GM23338 (cell line): ENCODE data around the gene TMEM214. TPM values are rescaled to one million over a fixed set of nuclear protein-coding genes. Genes with fewer than 3 reads are reported as not detected.
A peak's percentile ranks its signal among the peaks of the same experiment; 100 is the strongest.

Experiments
- ATAC-seq: fragments of 200-7000 bp; cut with Tn5 transposase; 3 replicates; pipeline ENCODE4 v1.9.1; 2020
- DNase-seq: peaks from one replicate; pipeline ENCODE4 v3.0.0-alpha.2; 2015; ENCODE audit warnings: low spot score
- H2AFZ ChIP-seq: fragments of 200-600 bp; sonication (generic); 2 replicates; pipeline ENCODE4 v1.8.0; 2016; ENCODE audit warnings: antibody characterized with exemption, mild to moderate bottlenecking, moderate library complexity
- H3F3A ChIP-seq: fragments of 200-600 bp; sonication (generic); replicated peaks from 2 replicates; pipeline ENCODE4 v1.8.0; 2017; ENCODE audit warnings: antibody characterized with exemption, mixed run types, low read depth
- H3K27ac ChIP-seq: fragments of 200-600 bp; sonication (generic); 2 replicates; pipeline ENCODE4 v1.6.1; 2016; ENCODE audit warnings: low read depth
- H3K27me3 ChIP-seq: fragments of 200-600 bp; sonication (generic); 2 replicates; pipeline ENCODE4 v1.8.0; 2016; ENCODE audit warnings: mild to moderate bottlenecking, mixed run types, moderate library complexity; ENCODE audit not compliant: insufficient read depth
- H3K36me3 ChIP-seq: fragments of 200-600 bp; sonication (generic); 2 replicates; pipeline ENCODE4 v1.8.0; 2016; ENCODE audit warnings: mild to moderate bottlenecking; ENCODE audit not compliant: insufficient read depth
- H3K4me1 ChIP-seq: fragments of 200-600 bp; sonication (generic); 2 replicates; pipeline ENCODE4 v1.8.0; 2016; ENCODE audit warnings: mild to moderate bottlenecking, moderate library complexity; ENCODE audit not compliant: insufficient read depth
- H3K4me2 ChIP-seq: fragments of 200-600 bp; sonication (generic); 2 replicates; pipeline ENCODE4 v1.7.1; 2017; ENCODE audit warnings: mixed run types
- H3K4me3 ChIP-seq: fragments of 200-600 bp; sonication (generic); 2 replicates; pipeline ENCODE4 v1.6.1; 2016; ENCODE audit warnings: mixed run types
- H3K79me2 ChIP-seq: fragments of 200-600 bp; sonication (generic); replicated peaks from 2 replicates; pipeline ENCODE4 v1.8.0; 2017; ENCODE audit warnings: mild to moderate bottlenecking; ENCODE audit not compliant: insufficient read depth
- H3K9me2 ChIP-seq: fragments of 200-600 bp; sonication (generic); 2 replicates; pipeline ENCODE4 v1.8.0; 2017; ENCODE audit not compliant: insufficient read depth
- H4K20me1 ChIP-seq: fragments of 200-600 bp; sonication (generic); replicated peaks from 2 replicates; pipeline ENCODE4 v1.8.0; 2017; ENCODE audit warnings: mild to moderate bottlenecking; ENCODE audit not compliant: insufficient read depth
- H3K27ac Mint-ChIP-seq: 2 replicates; pipeline ENCODE4 v1.8.0; 2020; ENCODE audit warnings: inconsistent platforms, mild to moderate bottlenecking, moderate library complexity, mixed read lengths
- H3K27me3 Mint-ChIP-seq: 3 replicates; pipeline ENCODE4 v1.8.0; 2022; ENCODE audit warnings: low read depth, mild to moderate bottlenecking, moderate library complexity, mixed read lengths, inconsistent platforms; ENCODE audit not compliant: insufficient read depth, poor library complexity
- H3K36me3 Mint-ChIP-seq: 3 replicates; pipeline ENCODE4 v1.8.0; 2021; ENCODE audit warnings: low read depth, mild to moderate bottlenecking, inconsistent platforms, moderate library complexity, mixed read lengths
- H3K4me1 Mint-ChIP-seq: 3 replicates; pipeline ENCODE4 v1.8.0; 2020; ENCODE audit warnings: mild to moderate bottlenecking, inconsistent platforms, mixed read lengths
- H3K4me3 Mint-ChIP-seq: 3 replicates; pipeline ENCODE4 v1.8.0; 2021; ENCODE audit warnings: moderate library complexity, mild to moderate bottlenecking, inconsistent platforms, mixed read lengths
- H3K9me3 Mint-ChIP-seq: 3 replicates; pipeline ENCODE4 v1.8.0; 2020; ENCODE audit warnings: moderate library complexity, mild to moderate bottlenecking, inconsistent platforms, mixed read lengths
- CREB1 ChIP-seq: fragments of 250-450 bp; sonication (Bioruptor Pico); IDR thresholded peaks from 2 replicates; pipeline ENCODE4 v1.5.0; 2020; ENCODE audit warnings: low read depth, mild to moderate bottlenecking, moderate library complexity
- CTCF ChIP-seq, 2 experiments: fragments of 200-600 bp in 1 of 2; sonication (generic) in 1 of 2; conservative IDR thresholded peaks; 2 replicates each; pipeline versions ENCODE4 v1.5.1 to v1.6.1; 2016 to 2017; ENCODE audit warnings: antibody characterized with exemption in 2 of 2, low read depth in 2 of 2, mild to moderate bottlenecking in 2 of 2, moderate library complexity in 1 of 2
- ETS1 ChIP-seq: IDR thresholded peaks from 2 replicates; pipeline ENCODE4 v1.6.1; 2016; ENCODE audit warnings: antibody characterized with exemption
- EZH2phosphoT487 ChIP-seq: fragments of 200-600 bp; sonication (generic); IDR thresholded peaks from one replicate; pipeline ENCODE4 v1.8.1; 2018; ENCODE audit warnings: antibody characterized with exemption; ENCODE audit not compliant: unreplicated experiment
- JUNB ChIP-seq: IDR thresholded peaks from one replicate; pipeline ENCODE4 v1.6.1; 2016; ENCODE audit warnings: antibody characterized with exemption; ENCODE audit not compliant: unreplicated experiment
- POLR2AphosphoS5 ChIP-seq: IDR thresholded peaks from 2 replicates; pipeline ENCODE4 v1.6.1; 2016; ENCODE audit warnings: antibody characterized with exemption, low read depth
- STAT1 ChIP-seq: IDR thresholded peaks from one replicate; pipeline ENCODE4 v1.6.1; 2016; ENCODE audit warnings: antibody characterized with exemption; ENCODE audit not compliant: unreplicated experiment
- ZNF114 ChIP-seq: fragments of 250-450 bp; sonication (Bioruptor Pico); IDR thresholded peaks from 2 replicates; pipeline ENCODE4 v1.5.0; 2020; ENCODE audit warnings: mild to moderate bottlenecking, moderate library complexity
- ZNF331 ChIP-seq: fragments of 250-450 bp; sonication (Bioruptor Pico); IDR thresholded peaks from 2 replicates; pipeline ENCODE4 v1.5.0; 2020; ENCODE audit warnings: low read depth, mild to moderate bottlenecking, moderate library complexity
- polyA plus RNA-seq: library from polyadenylated mRNA; unstranded; fragments of >200 nt; fragmentation: Nextera tagmentation; extraction: Ambion mirVana; gene quantifications from 2 replicates; pipeline ENCODE4 v1.2.1, GENCODE V29; 2016
- total RNA-seq: library from RNA; depleted of rRNA; stranded (reverse); fragments of >200 nt; shearing (Covaris generic); gene quantifications from 2 replicates; pipeline ENCODE4 v1.2.3, GENCODE V29; 2014

TMEM214 gene
- total and polyA plus RNA-seq, 2 experiments from 2014 or later, result 18.4 to 36.5 TPM

- peaks cover 19% of the 10 kb centered on the region for H3K79me2 ChIP-seq
- TF ChIP-seq POLR2AphosphoS5, result peak; percentile 86
- TF ChIP-seq ETS1, result peak; percentile 72
- TF ChIP-seq ZNF114 (CRISPR knock-in tag), result no peak
- no peak for TF ChIP-seq ZNF331 (CRISPR knock-in tag)
- no peak for TF ChIP-seq EZH2phosphoT487
- TF ChIP-seq CTCF (conservative IDR thresholded peaks at IDR 0.05; ENCODE audit: low read depth in 2 of 2), result no peak
- TF ChIP-seq CREB1 (CRISPR knock-in tag), result peak; percentile 83
- peak within 1 kb of the TSS; percentile 88 for H3K27ac Mint-ChIP-seq
- H3K27me3 Mint-ChIP-seq, result peaks cover 17% of the 10 kb centered on the region
- H3K4me1 ChIP-seq, result peaks cover 19% of the 10 kb centered on the region
- no peaks in the 10 kb centered on the region for H3K27me3 ChIP-seq
- DNase-seq, result peak; percentile 97
- peaks cover 15% of the 10 kb centered on the region for H3K4me1 Mint-ChIP-seq
- peak within 1 kb of the TSS; percentile 92 for H2AFZ ChIP-seq
- H3K27ac ChIP-seq, result peak within 1 kb of the TSS; percentile 95
- H3K4me3 ChIP-seq, result peak within 1 kb of the TSS; percentile 100
- peaks cover 7% of the 10 kb centered on the region; the same call in 1 of the 2 replicates for H3F3A ChIP-seq
- peak within 1 kb of the TSS; percentile 99 for H3K4me2 ChIP-seq
- H3K9me3 Mint-ChIP-seq, result no peaks in the 10 kb centered on the region; the same call in 2 of the 3 replicates
- H4K20me1 ChIP-seq, result peaks cover 8% of the 10 kb centered on the region
- H3K36me3 ChIP-seq, result peaks cover 3% of the 10 kb centered on the region; the same call in 1 of the 2 replicates
- peak; percentile 84 for ATAC-seq
- H3K36me3 Mint-ChIP-seq, result peaks cover 32% of the 10 kb centered on the region
- H3K4me3 Mint-ChIP-seq, result peak within 1 kb of the TSS; percentile 99
- H3K9me2 ChIP-seq, result no peaks in the 10 kb centered on the region
These were observed 38.7 kb downstream of the TMEM214 start, which contains the start of gene OST4 for GRCh38 chr2:27071277-27071989. OST4 (minus strand) TSS chr2:27071654.

- DNase-seq, result peak; percentile 68
- Mint-ChIP-seq H3K36me3 (peaks cover 32% of the 10 kb centered on the region), H3K27me3 (peaks cover 19% of the 10 kb centered on the region), H3K4me1 (peaks cover 15% of the 10 kb centered on the region), H3K27ac (peak overlapping the region; percentile 88), H3K9me3 (no peaks in the 10 kb centered on the region; the same call in 2 of the 3 replicates), H3K4me3 (peak overlapping the region; percentile 96)
- H3K27ac ChIP-seq, result peak overlapping the region; percentile 95
- no peaks in the 10 kb centered on the region for H3K27me3 ChIP-seq
- peak overlapping the region; percentile 99 for H3K4me2 ChIP-seq
- peaks cover 3% of the 10 kb centered on the region; the same call in 1 of the 2 replicates for H3K36me3 ChIP-seq
- peaks cover 7% of the 10 kb centered on the region; the same call in 1 of the 2 replicates for H3F3A ChIP-seq
- H3K9me2 ChIP-seq, result no peaks in the 10 kb centered on the region
- H3K4me3 ChIP-seq, result peak overlapping the region; percentile 100
- peak; percentile 74 for ATAC-seq
- peaks cover 19% of the 10 kb centered on the region for H3K79me2 ChIP-seq
- peak overlapping the region; percentile 92 for H2AFZ ChIP-seq
- peaks cover 19% of the 10 kb centered on the region for H3K4me1 ChIP-seq
- peaks cover 7% of the 10 kb centered on the region for H4K20me1 ChIP-seq
- no peak for TF ChIP-seq CTCF (conservative IDR thresholded peaks at IDR 0.05; ENCODE audit: low read depth in 2 of 2)
- no peak for TF ChIP-seq CREB1 (CRISPR knock-in tag)
- TF ChIP-seq STAT1, result no peak
- no peak for TF ChIP-seq JUNB
- TF ChIP-seq ZNF114 (CRISPR knock-in tag), result no peak
These were observed 39.4 kb downstream of the TMEM214 start for GRCh38 chr2:27071990-27072830.
